IPS-20b (cell line): ENCODE measurements around the gene ATP5F1C.
"Not testable (repeated sequence)": the region's sequence is repeated elsewhere in the genome, so short reads cannot be mapped to it uniquely, and the experiment has no call there.

Source experiments
- H3K27ac ChIP-seq: one replicate; pipeline ENCODE4 v1.5.1; 2013; ENCODE audit warnings: low read length
- H3K27me3 ChIP-seq: 2 replicates; pipeline ENCODE4 v1.6.1; 2013; ENCODE audit warnings: mild to moderate bottlenecking, low read length, inconsistent platforms; ENCODE audit not compliant: insufficient read depth
- H3K36me3 ChIP-seq: 2 replicates; pipeline ENCODE4 v1.6.1; 2013; ENCODE audit warnings: low read depth, mild to moderate bottlenecking, inconsistent platforms, low read length, moderate library complexity; ENCODE audit not compliant: insufficient read depth
- H3K4me1 ChIP-seq: 2 replicates; pipeline ENCODE4 v1.6.1; 2013; ENCODE audit warnings: mild to moderate bottlenecking, control low read depth, inconsistent platforms, low read length, moderate library complexity; ENCODE audit not compliant: insufficient read depth
- H3K4me3 ChIP-seq: 2 replicates; pipeline ENCODE4 v1.5.1; 2013; ENCODE audit warnings: mild to moderate bottlenecking, low read length, inconsistent platforms
- H3K9ac ChIP-seq: 2 replicates; pipeline ENCODE4 v1.6.1; 2013; ENCODE audit warnings: low read depth, mild to moderate bottlenecking, inconsistent platforms, low read length, moderate library complexity
- H3K9me3 ChIP-seq: 2 replicates; pipeline ENCODE4 v1.6.1; 2013; ENCODE audit warnings: mild to moderate bottlenecking, low read depth, low read length, inconsistent platforms; ENCODE audit not compliant: insufficient read depth

The ATP5F1C gene

DNA sequence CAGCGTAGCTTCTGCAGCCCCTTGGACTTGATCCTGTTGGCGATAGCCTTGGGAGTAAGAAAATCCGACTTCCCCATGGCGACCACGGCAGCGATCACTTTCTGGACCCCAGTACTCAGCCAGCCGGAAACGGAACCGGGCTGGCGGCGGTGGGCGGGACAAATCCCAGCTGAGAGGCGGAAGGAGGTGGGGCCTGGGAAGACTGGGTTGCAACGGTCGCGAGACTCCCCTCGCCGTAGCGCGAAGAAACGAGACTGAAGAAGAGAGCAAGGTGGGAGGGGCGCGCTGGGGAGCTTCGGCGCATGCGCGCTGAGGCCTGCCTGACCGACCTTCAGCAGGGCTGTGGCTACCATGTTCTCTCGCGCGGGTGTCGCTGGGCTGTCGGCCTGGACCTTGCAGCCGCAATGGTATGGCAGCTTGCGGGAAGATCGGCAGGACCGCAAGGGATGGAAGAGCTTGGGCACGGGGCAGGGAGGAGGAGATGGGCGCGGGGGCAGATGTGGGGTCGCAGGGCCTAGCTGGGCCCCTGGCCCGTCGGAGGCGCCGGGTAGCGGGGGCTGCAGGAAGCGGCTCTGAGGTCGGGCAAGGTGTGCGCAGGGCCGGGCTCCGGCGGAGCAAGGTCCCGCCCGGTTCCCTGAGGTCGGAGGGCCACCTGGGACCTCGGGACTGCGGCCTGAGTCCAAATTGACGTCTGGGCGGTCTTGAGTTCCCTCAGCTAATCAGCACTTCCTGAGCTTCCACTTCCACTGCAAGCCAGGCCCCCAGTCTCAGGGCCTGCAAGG is at the start of gene ATP5F1C, which contains the start of gene KIN:
TSS of gene ATP5F1C (plus strand) at position 321 of the 782 bp plus-strand sequence. CDS start at position 352, 31 bp downstream.
TSS of gene KIN (minus strand) at position 137 of the 782 bp plus-strand sequence. CDS start at position 77, 60 bp downstream.
- Histone ChIP-seq H3K9ac (peak within 1 kb of the TSS; percentile 94), H3K9me3 (no peaks in the 10 kb centered on the region), H3K4me3 (peak within 1 kb of the TSS; percentile 99), H3K4me1 (peaks cover 3% of the 10 kb centered on the region; the same call in 1 of the 2 replicates), H3K27me3 (no peaks in the 10 kb centered on the region), H3K36me3 (peaks cover 24% of the 10 kb centered on the region), H3K27ac (peak within 1 kb of the TSS; percentile 85)

GRCh38 chr10:7738536-7739407 is 49.2 kb upstream of the ATP5F1C start:
- no peaks in the 10 kb centered on the region for H3K4me1 ChIP-seq
- no peak overlapping the region for H3K9ac ChIP-seq
- H3K9me3 ChIP-seq, result no peaks in the 10 kb centered on the region
- no peaks in the 10 kb centered on the region for H3K36me3 ChIP-seq
- H3K27me3 ChIP-seq, result no peaks in the 10 kb centered on the region; the same call in 1 of the 2 replicates
- no peak overlapping the region for H3K27ac ChIP-seq
- H3K4me3 ChIP-seq, result no peak overlapping the region

DNA sequence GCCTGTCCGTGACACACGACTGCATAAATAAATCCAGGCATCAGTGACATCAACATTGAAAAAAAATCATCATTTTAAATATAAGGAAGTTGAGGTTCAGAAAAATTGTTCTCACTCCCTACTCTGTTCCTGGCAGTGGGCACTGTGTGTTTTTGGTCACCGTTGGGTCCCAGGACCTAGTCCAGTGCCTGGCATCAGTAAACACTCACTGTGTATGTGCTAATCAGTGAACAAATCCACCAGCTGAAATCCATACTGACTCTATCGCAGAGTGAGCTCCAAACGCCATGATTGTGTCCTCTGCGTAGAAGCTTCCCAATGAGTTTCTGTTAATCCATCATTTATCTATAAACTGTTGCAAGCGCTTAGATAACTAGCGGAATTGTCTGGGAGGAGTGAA is 43.7 kb upstream of the ATP5F1C start:
- no peaks in the 10 kb centered on the region for H3K9me3 ChIP-seq
- no peak overlapping the region for H3K27ac ChIP-seq
- no peaks in the 10 kb centered on the region for H3K4me1 ChIP-seq
- H3K4me3 ChIP-seq, result no peak overlapping the region
- H3K9ac ChIP-seq, result no peak overlapping the region
- H3K36me3 ChIP-seq, result no peaks in the 10 kb centered on the region
- no peaks in the 10 kb centered on the region; the same call in 1 of the 2 replicates for H3K27me3 ChIP-seq

DNA sequence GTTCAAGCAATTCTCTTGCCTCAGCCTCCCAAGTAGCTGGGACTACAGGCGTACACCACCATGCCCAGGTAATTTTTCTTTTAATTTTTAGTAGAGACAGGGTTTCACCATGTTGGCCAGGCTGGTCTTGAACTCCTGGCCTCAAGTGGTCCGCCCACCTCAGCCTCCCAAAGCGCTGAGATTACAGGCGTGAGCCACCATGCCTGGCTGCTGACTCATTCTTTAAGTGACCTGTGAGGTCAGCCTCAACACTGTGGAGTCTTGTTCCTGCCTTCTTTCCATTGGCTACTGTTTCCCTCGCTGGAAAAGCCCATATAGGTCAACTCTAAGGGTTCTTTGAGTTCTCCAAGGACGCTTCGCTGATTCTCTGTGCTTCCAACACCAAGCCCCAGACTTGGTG is 39.3 kb upstream of the ATP5F1C start:
- not testable (repeated sequence) for H3K27ac ChIP-seq, H3K9ac ChIP-seq, H3K9me3 ChIP-seq, H3K4me3 ChIP-seq, H3K4me1 ChIP-seq, H3K27me3 ChIP-seq
- peaks cover 23% of the 10 kb centered on the region for H3K36me3 ChIP-seq

- H3K27ac ChIP-seq, result no peak overlapping the region
- no peak overlapping the region for H3K9ac ChIP-seq
- no peaks in the 10 kb centered on the region for H3K27me3 ChIP-seq
- H3K9me3 ChIP-seq, result 0 out of 2 replicates have a peak, but pooled peaks cover 2% of the 10 kb centered on the region
- H3K4me1 ChIP-seq, result no peaks in the 10 kb centered on the region
- peaks cover 35% of the 10 kb centered on the region for H3K36me3 ChIP-seq
- H3K4me3 ChIP-seq, result no peak overlapping the region
Measured at GRCh38 chr10:7750222-7750621, 37.8 kb upstream of the ATP5F1C start.

DNA sequence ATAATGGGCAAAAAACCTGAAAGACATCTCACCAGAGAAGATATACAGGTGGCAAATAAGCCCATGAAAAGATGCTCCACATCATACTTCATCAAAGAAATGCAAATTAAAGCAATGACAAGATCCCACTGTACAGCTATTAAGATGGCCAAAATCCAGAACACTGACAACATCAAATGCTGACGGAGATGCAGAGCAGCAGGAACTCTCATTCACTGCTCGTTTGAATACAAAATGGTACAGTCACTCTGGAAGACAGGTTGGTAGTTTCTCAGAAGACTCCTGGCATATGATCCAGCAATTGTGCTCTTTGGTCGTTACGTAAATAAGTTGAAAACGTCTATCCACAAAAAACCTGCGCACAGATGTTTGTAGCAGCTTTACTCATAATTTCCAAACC is 35.7 kb upstream of the ATP5F1C start:
- Histone ChIP-seq H3K9me3 (0 out of 2 replicates have a peak, but pooled peaks cover 4% of the 10 kb centered on the region), H3K4me3 (no peak overlapping the region), H3K9ac (no peak overlapping the region), H3K27ac (no peak overlapping the region), H3K27me3 (no peaks in the 10 kb centered on the region), H3K36me3 (peaks cover 53% of the 10 kb centered on the region), H3K4me1 (no peaks in the 10 kb centered on the region)

DNA sequence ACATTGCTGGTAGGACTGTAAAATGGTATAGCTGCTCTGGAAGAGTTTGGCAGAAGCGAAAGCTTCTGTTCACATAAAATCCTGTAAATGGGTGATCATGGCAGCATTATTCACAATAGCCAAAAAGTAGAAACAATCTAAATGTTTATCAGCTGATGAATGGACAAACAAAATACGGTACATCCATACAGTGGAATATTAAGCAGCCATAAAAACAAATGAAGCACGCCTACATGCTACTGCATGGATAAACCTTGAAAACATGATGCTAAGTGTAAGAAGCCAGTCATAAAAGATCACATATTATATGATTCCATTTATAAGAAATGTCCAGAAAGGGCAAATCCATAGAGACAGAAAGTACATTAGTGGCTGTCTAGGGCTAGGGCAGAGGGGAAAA is 32.9 kb upstream of the ATP5F1C start:
- H3K9ac ChIP-seq, result no peak overlapping the region
- H3K27me3 ChIP-seq, result no peaks in the 10 kb centered on the region
- H3K36me3 ChIP-seq, result peaks cover 80% of the 10 kb centered on the region

GRCh38 chr10:7756360-7756992 is 31.5 kb upstream of the ATP5F1C start:
- peaks cover 86% of the 10 kb centered on the region for H3K36me3 ChIP-seq
- 0 out of 2 replicates have a peak, but pooled peaks cover 4% of the 10 kb centered on the region for H3K9me3 ChIP-seq
- H3K27me3 ChIP-seq, result no peaks in the 10 kb centered on the region
- H3K27ac ChIP-seq, result no peak overlapping the region
- H3K4me3 ChIP-seq, result no peak overlapping the region
- no peaks in the 10 kb centered on the region for H3K4me1 ChIP-seq
- no peak overlapping the region for H3K9ac ChIP-seq

More for the DNA sequence above, 32.9 kb upstream of the ATP5F1C start:
- Histone ChIP-seq H3K4me1 (no peaks in the 10 kb centered on the region), H3K27ac (no peak overlapping the region), H3K9me3 (0 out of 2 replicates have a peak, but pooled peaks cover 4% of the 10 kb centered on the region), H3K4me3 (no peak overlapping the region)

DNA sequence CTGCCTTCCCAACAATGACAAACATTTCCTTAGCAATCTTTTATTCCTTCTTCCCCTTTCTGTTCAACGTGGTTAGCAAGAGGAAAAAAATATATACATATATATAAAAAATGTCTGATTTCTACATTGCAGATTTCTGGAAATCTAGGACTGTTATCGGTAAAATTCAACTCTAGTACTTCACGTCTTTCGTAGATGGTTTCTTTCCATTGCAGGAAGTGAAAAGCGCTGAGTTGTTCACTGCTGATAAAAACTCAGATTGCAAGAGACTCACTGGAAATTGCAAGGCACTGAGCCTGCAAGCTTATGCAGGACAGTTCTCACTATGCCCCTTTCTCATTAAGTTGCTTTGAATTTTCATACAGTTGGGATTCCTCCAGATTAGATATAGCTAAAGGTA is 24.0 kb upstream of the ATP5F1C start:
- Histone ChIP-seq H3K27me3 (no peaks in the 10 kb centered on the region), H3K27ac (no peak overlapping the region), H3K9me3 (no peaks in the 10 kb centered on the region), H3K36me3 (peaks cover 95% of the 10 kb centered on the region), H3K9ac (no peak overlapping the region), H3K4me3 (no peak overlapping the region), H3K4me1 (no peaks in the 10 kb centered on the region)

GRCh38 chr10:7766241-7766640 is 21.7 kb upstream of the ATP5F1C start:
- Histone ChIP-seq H3K27me3 (no peaks in the 10 kb centered on the region), H3K36me3 (peaks cover 93% of the 10 kb centered on the region), H3K27ac (no peak overlapping the region), H3K9ac (no peak overlapping the region), H3K4me1 (no peaks in the 10 kb centered on the region), H3K4me3 (no peak overlapping the region), H3K9me3 (no peaks in the 10 kb centered on the region)

GRCh38 chr10:7767209-7767608 is 20.8 kb upstream of the ATP5F1C start:
- H3K4me1 ChIP-seq, result no peaks in the 10 kb centered on the region
- peaks cover 90% of the 10 kb centered on the region for H3K36me3 ChIP-seq
- H3K9ac ChIP-seq, result no peak overlapping the region
- H3K27me3 ChIP-seq, result no peaks in the 10 kb centered on the region
- no peaks in the 10 kb centered on the region for H3K9me3 ChIP-seq
- no peak overlapping the region for H3K4me3 ChIP-seq
- H3K27ac ChIP-seq, result no peak overlapping the region
